GM18873 (cell line): ENCODE results near the gene SEMA3B.
"Not testable (repeated sequence)": the region's sequence is repeated elsewhere in the genome, so short reads cannot be mapped to it uniquely, and the experiment has no call there.

Experiments used
- ATAC-seq: cut with Tn5 transposase; IDR thresholded peaks from one replicate; pipeline ENCODE4 v1.9.1; 2021; ENCODE audit warnings: mild to moderate bottlenecking, moderate library complexity, moderate number of reproducible peaks; ENCODE audit not compliant: unreplicated experiment, low FRiP score

The SEMA3B gene

GRCh38 chr3:50268703-50269451 lies at the start of gene SEMA3B:
Gene SEMA3B (plus strand): TSS chr3:50269147. CDS start chr3:50269241, 94 bp downstream.
- ATAC-seq = no peak

DNA sequence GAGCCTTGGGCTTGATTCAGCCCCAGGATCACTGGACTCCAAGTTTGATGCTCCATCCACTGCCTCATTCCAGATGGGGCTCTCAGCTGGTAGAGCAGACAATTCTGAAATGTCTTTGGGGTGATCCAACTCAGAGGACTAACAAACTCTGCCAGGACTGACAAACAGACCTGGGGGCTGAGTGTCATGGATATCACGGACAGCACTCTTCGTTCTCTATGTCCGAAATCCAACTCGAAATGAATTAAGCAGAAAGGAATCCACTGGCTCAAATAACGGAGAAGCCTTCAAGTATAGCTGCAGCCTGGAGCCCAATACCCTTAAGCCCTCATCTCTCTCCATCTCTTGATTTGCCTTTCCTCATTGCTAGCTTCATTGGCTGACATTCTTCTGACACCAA lies 49.7 kb upstream of the SEMA3B start:
- ATAC-seq = no peak

- no peak for ATAC-seq
Measured at GRCh38 chr3:50220109-50220508, 48.8 kb upstream of the SEMA3B start.

- no peak for ATAC-seq
Measured at GRCh38 chr3:50221051-50221410, 47.9 kb upstream of the SEMA3B start.

DNA sequence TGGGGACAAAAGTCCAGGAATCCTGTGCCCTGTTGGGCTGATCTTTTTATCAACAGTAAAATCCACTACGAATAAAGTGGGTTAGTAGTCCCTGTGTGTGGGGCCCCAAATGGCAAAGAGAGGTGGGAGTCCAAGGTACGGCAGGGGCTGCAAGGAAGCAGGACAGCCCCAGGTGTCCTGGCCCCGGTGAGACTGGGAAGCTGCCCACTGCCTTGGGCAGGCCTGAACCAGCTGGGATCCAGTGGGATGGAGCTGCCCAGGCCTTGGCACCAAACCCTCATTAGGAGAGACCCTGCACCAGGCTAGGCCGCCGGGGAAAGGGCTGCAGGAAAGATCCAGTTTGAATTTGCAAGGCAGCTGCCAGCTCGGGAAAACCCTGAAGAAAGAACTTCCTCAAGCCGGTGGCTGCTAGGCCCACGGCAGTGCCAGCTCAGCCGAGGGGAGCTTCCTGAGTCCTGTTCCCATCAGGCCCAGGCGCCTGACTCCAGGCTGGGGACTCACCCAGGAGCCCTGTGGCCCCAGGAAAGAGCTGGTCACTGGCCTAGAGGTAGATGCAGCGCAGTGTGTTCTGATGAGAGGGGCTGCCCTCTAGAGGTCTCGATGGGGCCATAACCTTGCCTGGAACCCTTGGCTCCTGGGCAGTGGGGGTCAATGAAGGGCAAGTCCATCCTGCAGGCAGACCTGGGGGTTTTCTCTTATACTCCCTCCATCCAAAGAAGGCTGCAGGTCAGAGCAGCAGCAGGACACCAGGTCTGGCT lies 47.4 kb upstream of the SEMA3B start:
- no peak for ATAC-seq

GRCh38 chr3:50222169-50222528 lies 46.8 kb upstream of the SEMA3B start:
- ATAC-seq = no peak

- ATAC-seq = no peak
Measured at GRCh38 chr3:50224639-50225038, 44.3 kb upstream of the SEMA3B start.

DNA sequence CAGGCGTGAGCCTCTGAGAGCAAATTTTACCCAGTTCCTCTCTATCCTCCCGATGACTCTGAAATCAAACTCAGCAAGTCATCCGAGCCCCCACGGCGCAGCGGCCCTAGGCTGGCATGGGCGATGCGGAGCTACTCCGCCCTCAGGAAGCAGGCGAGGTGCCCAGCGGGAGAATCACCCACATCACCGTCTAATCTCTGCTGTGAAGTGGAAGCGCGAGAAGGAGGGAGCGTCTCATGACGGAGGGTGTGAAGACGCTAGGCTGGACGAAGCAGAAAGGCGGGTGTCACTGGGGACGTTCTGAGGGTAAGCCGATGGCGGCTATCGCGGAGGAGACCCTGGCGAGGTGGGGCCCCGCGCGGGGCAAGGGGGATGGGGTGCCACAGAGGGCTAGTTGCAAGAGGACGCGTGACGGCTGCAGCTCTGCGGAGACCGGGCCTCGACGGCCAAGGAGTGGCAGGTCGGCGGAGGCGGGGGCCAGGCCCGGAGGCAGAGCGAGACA lies 42.0 kb upstream of the SEMA3B start:
- ATAC-seq = peak; percentile 9

DNA sequence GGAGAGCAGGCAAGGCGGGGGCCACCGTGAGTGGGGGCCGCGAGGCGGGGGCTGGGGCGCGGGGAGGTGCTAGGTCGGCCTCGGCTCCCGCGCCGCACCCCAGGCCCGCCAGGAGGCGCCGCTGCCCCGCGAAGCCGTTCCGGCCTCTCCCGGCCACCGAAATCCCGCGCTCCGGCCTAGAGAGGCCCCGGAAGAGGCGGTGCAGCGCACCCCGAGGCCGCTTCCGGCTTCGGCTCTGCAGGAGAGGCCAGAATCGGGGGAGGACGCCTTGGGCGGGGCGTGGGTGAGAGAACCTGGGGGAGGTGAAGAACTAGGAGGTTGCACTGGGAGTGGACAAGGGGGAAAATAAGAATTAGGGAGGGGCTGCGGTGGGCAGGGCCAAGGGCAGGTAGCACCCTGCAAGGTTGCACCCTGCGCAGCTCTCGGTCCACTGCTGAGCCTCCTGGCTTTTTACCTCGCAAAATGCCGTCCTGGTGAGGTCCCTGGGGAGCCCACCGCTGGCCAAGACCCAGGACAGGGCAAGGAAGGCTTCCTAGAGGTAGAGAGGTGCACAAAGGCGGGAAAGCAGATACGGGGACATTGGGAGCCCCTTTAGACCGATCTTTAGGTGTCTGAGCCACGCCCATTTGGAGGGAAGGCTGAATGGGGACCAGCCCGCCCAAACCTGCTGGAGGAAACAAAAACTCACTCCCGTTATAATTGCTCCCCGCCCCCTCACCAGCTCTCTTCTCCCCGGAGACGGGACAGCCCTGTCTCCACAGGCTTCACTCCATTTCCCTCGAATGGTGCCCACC lies 41.4 kb upstream of the SEMA3B start:
- peak; percentile 68 for ATAC-seq

DNA sequence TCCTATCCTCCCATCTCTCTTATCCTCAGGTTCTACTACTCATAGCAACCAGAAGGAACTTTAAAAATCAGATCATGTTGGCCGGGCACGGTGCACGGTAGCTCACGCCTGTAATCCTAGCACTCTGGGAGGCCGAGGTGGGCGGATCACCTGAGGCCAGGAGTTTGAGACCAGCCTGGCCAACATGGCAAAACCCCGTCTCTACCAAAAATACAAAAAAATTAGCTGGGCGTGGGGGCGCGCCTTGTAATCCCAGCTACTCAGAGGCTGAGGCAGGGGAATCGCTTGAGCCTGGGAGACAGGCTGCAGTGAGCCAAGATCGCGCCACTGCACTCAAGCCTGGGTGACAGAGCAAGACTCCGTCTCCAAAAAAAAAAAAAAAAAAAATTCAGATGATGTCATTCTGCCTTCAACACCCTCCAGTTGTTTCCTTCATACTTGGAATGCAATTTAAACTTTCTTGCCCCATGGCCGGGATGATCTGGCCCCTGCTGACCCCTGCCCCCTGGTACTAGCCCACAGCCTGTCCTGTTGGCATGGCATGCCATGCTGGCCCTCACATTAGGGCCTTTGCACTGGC lies 40.7 kb upstream of the SEMA3B start:
- ATAC-seq = not testable (repeated sequence)

GRCh38 chr3:50229490-50229889 lies 39.5 kb upstream of the SEMA3B start:
- no peak for ATAC-seq

- no peak for ATAC-seq
Measured at GRCh38 chr3:50230104-50230793, 38.7 kb upstream of the SEMA3B start.

- no peak for ATAC-seq
Measured at GRCh38 chr3:50230794-50231125, 38.2 kb upstream of the SEMA3B start.

DNA sequence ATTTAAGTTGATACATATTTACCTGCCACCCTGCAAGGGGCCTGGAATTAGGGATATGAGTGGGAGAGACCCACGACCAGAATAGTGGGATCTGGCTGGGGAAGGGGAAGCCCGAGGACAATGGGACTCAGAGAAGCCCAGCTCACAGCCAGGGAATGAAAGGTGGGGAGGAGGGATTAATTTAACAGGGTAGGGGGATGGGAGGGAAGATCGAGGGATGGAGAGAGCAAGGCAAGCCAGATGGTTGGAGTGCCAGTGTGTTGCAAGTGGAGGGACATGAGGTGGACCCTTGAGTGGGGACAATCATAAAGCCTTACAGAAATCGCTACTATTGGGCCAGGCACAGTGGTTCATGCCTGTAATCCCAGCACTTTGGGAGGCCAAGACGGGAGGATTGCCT lies 37.4 kb upstream of the SEMA3B start:
- ATAC-seq = no peak

- no peak for ATAC-seq
Measured at GRCh38 chr3:50232303-50232702, 36.6 kb upstream of the SEMA3B start.

DNA sequence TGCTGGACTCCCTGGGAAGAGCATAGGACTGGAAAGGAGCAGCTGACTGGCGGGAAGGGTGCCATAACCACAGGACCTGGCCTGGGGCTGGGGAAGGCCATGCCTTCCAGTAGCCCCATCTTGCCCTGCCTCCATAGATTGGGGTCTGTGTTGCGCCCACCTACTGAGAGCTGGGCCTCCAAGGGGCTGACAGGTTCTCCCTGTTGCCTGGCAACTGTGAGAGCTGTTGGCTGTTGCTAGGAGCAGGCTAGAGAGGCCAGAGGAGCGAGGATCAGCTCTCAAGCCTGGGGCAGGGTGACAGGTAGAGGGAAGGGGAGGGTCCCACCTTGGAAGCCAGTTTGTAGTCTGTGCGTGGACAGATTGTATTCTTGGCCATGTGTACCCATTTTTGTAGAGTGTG lies 35.8 kb upstream of the SEMA3B start:
- no peak for ATAC-seq

- peak; percentile 90 for ATAC-seq
Measured at GRCh38 chr3:50235716-50236483, 33.0 kb upstream of the SEMA3B start, which contains the start of gene GNAI2. Gene GNAI2 (plus strand): TSS chr3:50236204. CDS start chr3:50236336, 132 bp downstream.

DNA sequence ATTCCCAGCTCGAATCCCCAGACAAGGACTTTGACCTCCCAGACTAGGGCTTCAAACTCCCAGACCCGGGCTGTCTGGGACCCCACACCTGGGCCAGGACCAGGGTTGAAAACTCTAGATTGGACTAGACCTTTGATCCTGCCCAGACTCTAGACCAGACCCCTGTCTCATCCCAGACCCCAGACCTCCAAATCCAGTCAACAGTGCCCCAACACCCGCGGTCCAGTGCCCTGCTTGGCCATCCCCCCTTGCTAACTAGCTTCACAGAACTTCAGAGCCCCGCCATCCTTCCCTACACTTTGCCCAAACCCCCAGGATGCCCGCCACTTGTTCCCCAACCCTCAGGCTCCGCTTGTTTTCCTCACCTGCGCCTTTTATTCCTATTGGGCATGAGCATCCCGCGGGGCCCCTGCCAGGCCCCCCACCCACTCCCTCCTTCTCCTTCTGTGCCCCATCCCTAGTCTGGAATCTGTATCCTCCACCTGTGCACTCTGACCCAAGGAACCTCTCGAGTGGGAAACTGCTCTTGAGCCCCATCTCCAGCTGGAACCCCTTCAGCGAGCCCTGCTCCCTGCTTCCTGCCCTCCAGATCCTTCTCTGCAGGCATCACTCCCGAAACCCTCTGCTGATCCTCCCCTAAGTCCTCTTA lies 32.3 kb upstream of the SEMA3B start:
- ATAC-seq = no peak

DNA sequence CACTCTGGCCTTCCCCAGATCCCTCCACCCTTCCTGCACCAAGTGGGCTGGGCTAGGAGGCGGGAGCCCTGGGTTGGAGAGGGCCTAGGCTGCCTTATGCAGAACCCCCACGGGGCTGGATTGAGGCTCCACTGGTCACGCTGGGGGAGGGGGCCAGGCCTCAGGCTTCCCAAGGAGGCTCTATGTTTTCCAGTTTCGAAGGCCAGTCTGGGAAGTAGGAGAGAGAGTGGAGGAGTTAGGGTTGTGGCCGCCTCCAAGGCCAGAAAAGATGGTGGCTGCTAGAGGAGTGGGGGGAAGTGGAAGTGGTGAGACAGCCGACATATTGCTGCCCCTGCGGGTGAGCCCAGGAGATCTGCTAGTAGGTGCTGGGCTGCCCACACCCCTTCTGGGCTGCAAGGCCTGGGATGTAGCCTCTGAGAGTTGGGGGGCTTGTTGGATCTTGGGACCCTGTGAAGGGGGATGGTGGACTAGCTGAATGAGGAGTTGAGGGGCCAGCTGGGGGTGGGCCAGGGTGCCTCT lies 31.8 kb upstream of the SEMA3B start:
- ATAC-seq = no peak
